ENCODE results near the gene NF1.

GRCh38 chr17:31198026-31198425, 103.2 kb downstream of the NF1 start:
- TF ChIP-seq FOXP2 (optimal IDR thresholded peaks at IDR 0.05; ENCODE audit: borderline replicate concordance, extremely low read depth, extremely low read length, insufficient read depth) = no peak
- TF ChIP-seq TAF1 (IDR thresholded peaks at IDR 0.05; ENCODE audit: borderline replicate concordance, insufficient read depth, low read length) = no peak
- no peak for TF ChIP-seq POLR2AphosphoS5 (IDR thresholded peaks at IDR 0.05; ENCODE audit: low read depth, low read length)
